Muscle layer of duodenum (tissue), 2 donors: ENCODE data around the gene OPCML.

Source experiments
- H3K27ac ChIP-seq: one replicate; pipeline ENCODE4 v1.7.0; 2013; ENCODE audit warnings: mild to moderate bottlenecking, low read length
- H3K27me3 ChIP-seq: one replicate; pipeline ENCODE4 v1.7.0; 2013; ENCODE audit warnings: low read depth, mild to moderate bottlenecking, control low read depth, low read length
- H3K36me3 ChIP-seq, 2 donors: one replicate each; pipeline ENCODE4 v1.7.0; 2013; ENCODE audit warnings: low read length in 2 of 2, control low read depth in 1 of 2, mild to moderate bottlenecking in 1 of 2; ENCODE audit not compliant: insufficient read depth in 2 of 2, control insufficient read depth in 1 of 2
- H3K4me1 ChIP-seq, 2 donors: one replicate each; pipeline ENCODE4 v1.7.0; 2013; ENCODE audit warnings: low read length in 2 of 2, mild to moderate bottlenecking in 2 of 2, control low read depth in 1 of 2, moderate library complexity in 1 of 2; ENCODE audit not compliant: insufficient read depth in 2 of 2, control insufficient read depth in 1 of 2
- H3K4me3 ChIP-seq, 2 donors: one replicate each; pipeline ENCODE4 v1.7.0; 2013; ENCODE audit warnings: low read length in 2 of 2, low read depth in 1 of 2, mild to moderate bottlenecking in 1 of 2
- H3K9me3 ChIP-seq, 2 donors: one replicate each; pipeline ENCODE4 v1.7.0; 2013; ENCODE audit warnings: low read length in 2 of 2, control low read depth in 1 of 2, mild to moderate bottlenecking in 1 of 2; ENCODE audit not compliant: control insufficient read depth in 1 of 2
- donor health status: healthy.

The OPCML gene

GRCh38 chr11:133271206-133271605 is 261.1 kb downstream of the OPCML start:
- no peak overlapping the region for H3K27ac ChIP-seq
- H3K36me3 ChIP-seq, result no peaks in the 10 kb centered on the region
- no peak overlapping the region for H3K4me3 ChIP-seq
- no peaks in the 10 kb centered on the region for H3K4me1 ChIP-seq
- no peaks in the 10 kb centered on the region for H3K27me3 ChIP-seq
- no peaks in the 10 kb centered on the region for H3K9me3 ChIP-seq

- Histone ChIP-seq H3K36me3 (no peaks in the 10 kb centered on the region), H3K4me1 (no peaks in the 10 kb centered on the region), H3K9me3 (no peaks in the 10 kb centered on the region), H3K27ac (no peak overlapping the region), H3K27me3 (no peaks in the 10 kb centered on the region), H3K4me3 (no peak overlapping the region)
Observed at GRCh38 chr11:133269267-133269666, 263.0 kb downstream of the OPCML start.

GRCh38 chr11:133266986-133267385 is 265.3 kb downstream of the OPCML start:
- no peaks in the 10 kb centered on the region for H3K9me3 ChIP-seq
- H3K36me3 ChIP-seq, result no peaks in the 10 kb centered on the region
- H3K4me1 ChIP-seq, result no peaks in the 10 kb centered on the region
- no peak overlapping the region for H3K4me3 ChIP-seq
- H3K27ac ChIP-seq, result no peak overlapping the region
- no peaks in the 10 kb centered on the region for H3K27me3 ChIP-seq

- Histone ChIP-seq H3K27ac (no peak overlapping the region), H3K9me3 (no peaks in the 10 kb centered on the region), H3K4me3 (no peak overlapping the region), H3K36me3 (no peaks in the 10 kb centered on the region), H3K4me1 (no peaks in the 10 kb centered on the region), H3K27me3 (no peaks in the 10 kb centered on the region)
Observed at GRCh38 chr11:133265530-133266035, 266.7 kb downstream of the OPCML start.

GRCh38 chr11:133263332-133263731 is 269.0 kb downstream of the OPCML start:
- H3K27ac ChIP-seq, result no peak overlapping the region
- no peaks in the 10 kb centered on the region for H3K9me3 ChIP-seq
- H3K27me3 ChIP-seq, result no peaks in the 10 kb centered on the region
- no peaks in the 10 kb centered on the region for H3K4me1 ChIP-seq
- H3K4me3 ChIP-seq, result no peak overlapping the region
- H3K36me3 ChIP-seq, result no peaks in the 10 kb centered on the region

GRCh38 chr11:133258751-133259150 is 273.6 kb downstream of the OPCML start:
- Histone ChIP-seq H3K27ac (no peak overlapping the region), H3K9me3 (no peaks in the 10 kb centered on the region), H3K27me3 (no peaks in the 10 kb centered on the region), H3K4me3 (no peak overlapping the region), H3K36me3 (no peaks in the 10 kb centered on the region), H3K4me1 (no peaks in the 10 kb centered on the region)

GRCh38 chr11:133254601-133255000 is 277.7 kb downstream of the OPCML start:
- Histone ChIP-seq H3K27ac (no peak overlapping the region), H3K4me1 (no peaks in the 10 kb centered on the region)

GRCh38 chr11:133253570-133253969 is 278.7 kb downstream of the OPCML start:
- no peak overlapping the region for H3K27ac ChIP-seq
- H3K36me3 ChIP-seq, result no peaks in the 10 kb centered on the region
- no peaks in the 10 kb centered on the region for H3K9me3 ChIP-seq
- H3K4me1 ChIP-seq, result no peaks in the 10 kb centered on the region
- no peak overlapping the region for H3K4me3 ChIP-seq
- H3K27me3 ChIP-seq, result no peaks in the 10 kb centered on the region

More at GRCh38 chr11:133254601-133255000, 277.7 kb downstream of the OPCML start:
- Histone ChIP-seq H3K27me3 (no peaks in the 10 kb centered on the region), H3K4me3 (no peak overlapping the region), H3K36me3 (no peaks in the 10 kb centered on the region), H3K9me3 (no peaks in the 10 kb centered on the region)

- Histone ChIP-seq H3K9me3 (no peaks in the 10 kb centered on the region), H3K4me1 (no peaks in the 10 kb centered on the region), H3K27me3 (no peaks in the 10 kb centered on the region), H3K4me3 (no peak overlapping the region), H3K27ac (no peak overlapping the region), H3K36me3 (no peaks in the 10 kb centered on the region)
Observed at GRCh38 chr11:133251841-133252240, 280.5 kb downstream of the OPCML start.

GRCh38 chr11:133249530-133249929 is 282.8 kb downstream of the OPCML start:
- no peaks in the 10 kb centered on the region for H3K27me3 ChIP-seq
- H3K27ac ChIP-seq, result no peak overlapping the region
- H3K4me3 ChIP-seq, result no peak overlapping the region
- no peaks in the 10 kb centered on the region for H3K9me3 ChIP-seq
- H3K4me1 ChIP-seq, result no peaks in the 10 kb centered on the region
- no peaks in the 10 kb centered on the region for H3K36me3 ChIP-seq

GRCh38 chr11:133249065-133249464 is 283.2 kb downstream of the OPCML start:
- Histone ChIP-seq H3K36me3 (no peaks in the 10 kb centered on the region), H3K27ac (no peak overlapping the region), H3K4me1 (no peaks in the 10 kb centered on the region), H3K9me3 (no peaks in the 10 kb centered on the region), H3K27me3 (no peaks in the 10 kb centered on the region), H3K4me3 (no peak overlapping the region)

- Histone ChIP-seq H3K27ac (no peak overlapping the region), H3K36me3 (no peaks in the 10 kb centered on the region), H3K9me3 (no peaks in the 10 kb centered on the region), H3K27me3 (no peaks in the 10 kb centered on the region), H3K4me1 (no peaks in the 10 kb centered on the region), H3K4me3 (no peak overlapping the region)
Observed at GRCh38 chr11:133243832-133244231, 288.5 kb downstream of the OPCML start.
